ENCODE measurements around the gene SMC5.

DNA sequence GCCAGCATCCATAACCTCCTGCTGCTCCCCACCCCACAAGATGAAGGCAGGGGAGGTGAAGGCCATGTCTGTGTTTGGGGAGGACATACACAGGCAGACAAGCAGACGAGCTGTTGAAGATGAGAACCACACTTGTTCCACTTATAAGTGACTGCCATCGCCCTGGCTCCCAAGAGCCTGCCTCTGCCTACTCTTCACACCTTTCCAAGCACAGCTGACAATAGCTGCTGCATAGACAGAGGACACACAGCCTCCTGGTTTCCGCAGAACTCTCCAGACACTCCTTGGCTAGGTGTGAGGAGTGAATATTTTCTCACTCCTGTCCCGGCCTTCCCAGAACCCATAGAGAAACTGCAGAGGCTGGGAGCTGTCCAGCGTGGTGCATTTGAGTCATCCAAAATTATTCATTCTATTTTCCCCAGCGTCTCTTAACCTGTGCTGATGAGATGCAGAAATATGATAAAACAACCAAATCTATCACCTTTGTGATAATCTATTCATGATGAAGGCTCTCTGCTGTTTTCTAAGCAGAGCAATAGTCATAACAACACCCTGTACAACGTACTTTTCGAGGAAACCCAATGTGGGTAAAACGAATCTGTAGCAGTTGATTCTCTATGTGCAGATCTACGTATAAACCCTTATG lies 131.0 kb downstream of the SMC5 start:
- TF ChIP-seq ZFP30 (CRISPR knock-in tag; IDR thresholded peaks at IDR 0.05) (no peak), BACH2 (CRISPR knock-in tag; IDR thresholded peaks at IDR 0.05; ENCODE audit: borderline replicate concordance) (no peak), ZFP3 (CRISPR knock-in tag; IDR thresholded peaks at IDR 0.05) (no peak), TCF4 (CRISPR knock-in tag; IDR thresholded peaks at IDR 0.05; ENCODE audit: borderline replicate concordance) (no peak), ZNF70 (CRISPR knock-in tag; IDR thresholded peaks at IDR 0.05) (no peak), RARB (CRISPR knock-in tag; IDR thresholded peaks at IDR 0.05) (no peak), PATZ1 (CRISPR knock-in tag; IDR thresholded peaks at IDR 0.05; ENCODE audit: borderline replicate concordance) (no peak), ZC3H10 (CRISPR knock-in tag; IDR thresholded peaks at IDR 0.05) (no peak), ZNF565 (CRISPR knock-in tag; conservative IDR thresholded peaks at IDR 0.05; ENCODE audit: low read depth) (no peak), ARNTL (CRISPR knock-in tag; IDR thresholded peaks at IDR 0.05; ENCODE audit: borderline replicate concordance, low read depth) (no peak)

Measured in SK-N-SH treated with all-trans-retinoic acid at 6 μM for 48 hours (cell line).